ENCODE measurements around the gene HOXA13.

HOXA13 gene

DNA sequence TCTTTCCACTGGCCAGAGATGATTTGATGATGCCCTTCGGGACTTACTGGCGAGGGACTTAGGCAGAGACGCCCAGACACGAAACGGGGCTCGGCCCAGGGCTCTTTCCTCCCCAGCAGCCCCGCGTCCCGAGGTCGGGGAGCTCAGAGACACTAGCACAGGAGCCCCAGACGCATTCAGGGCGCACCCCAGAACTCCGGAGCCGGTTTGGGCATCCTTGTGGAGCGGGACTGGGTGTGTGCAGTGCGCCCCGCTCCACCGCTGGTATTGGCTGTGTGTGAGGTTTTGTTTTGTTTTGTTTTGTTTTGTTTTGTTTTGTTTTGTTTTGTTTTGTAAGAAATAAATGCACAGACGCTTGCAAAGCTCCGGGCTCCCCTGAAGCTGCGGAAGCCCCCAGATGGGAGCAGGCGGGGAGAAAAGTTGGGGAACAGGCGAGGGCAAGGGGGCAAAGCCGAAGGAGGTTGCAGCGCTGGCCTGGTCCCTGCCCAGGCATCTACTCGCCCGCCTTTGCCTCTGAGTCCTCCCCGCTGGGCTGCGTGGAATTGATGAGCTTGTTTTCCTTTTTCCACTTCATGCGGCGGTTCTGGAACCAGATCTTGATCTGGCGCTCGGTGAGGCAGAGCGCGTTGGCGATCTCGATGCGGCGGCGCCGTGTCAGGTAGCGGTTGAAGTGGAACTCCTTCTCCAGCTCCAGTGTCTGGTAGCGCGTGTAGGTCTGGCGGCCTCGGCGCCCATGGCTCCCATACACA, 54.6 kb downstream of the HOXA13 start:
- no peak overlapping the region for H3K4me3 ChIP-seq
- H3K27ac ChIP-seq = peak overlapping the region in 2 of 21 experiments; percentile 19 to 52

DNA sequence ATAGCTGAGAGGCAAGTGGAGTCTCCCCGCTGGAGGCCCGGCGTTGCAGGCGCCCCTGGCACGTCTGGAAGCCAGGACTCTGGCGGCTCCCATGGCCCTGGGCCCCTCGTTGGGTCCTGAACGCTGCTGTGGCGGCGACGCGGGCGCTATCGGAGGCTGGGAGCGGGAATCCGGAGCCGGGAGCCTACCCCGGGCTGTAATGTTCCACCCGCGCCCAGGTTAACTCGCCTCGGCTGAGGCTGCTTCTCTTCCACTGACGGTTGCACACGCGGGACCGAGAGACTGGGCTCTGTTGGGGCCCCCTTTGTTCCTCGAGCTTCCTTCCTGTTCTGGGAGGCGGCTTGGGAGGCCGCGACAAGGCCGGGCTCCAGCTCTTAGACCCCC, 55.1 kb downstream of the HOXA13 start:
- Histone ChIP-seq H3K4me3 (no peak overlapping the region), H3K27ac (peak overlapping the region in 1 of 21 experiments; percentile 52)
